Lower leg skin (tissue), 4 donors: ENCODE measurements around the gene APRT. TPM values are rescaled to one million over a fixed set of nuclear protein-coding genes. Genes with fewer than 3 reads are reported as not detected.

ENCODE experiments used
- DNase-seq, 2 donors: peaks; one replicate each; pipeline ENCODE4 v3.0.0-alpha.2; 2019; ENCODE audit warnings: low spot score in 2 of 2
- H3K4me3 ChIP-seq: fragments of 200-600 bp; sonication (generic); 2 replicates; pipeline ENCODE4 v1.5.1; 2017; ENCODE audit warnings: mild to moderate bottlenecking, low read depth; ENCODE audit not compliant: poor library complexity, severe bottlenecking
- CTCF ChIP-seq, 3 donors: fragments of 450-650 bp; IDR thresholded peaks; one replicate each; pipeline ENCODE4 v1.5.1; 2016; ENCODE audit warnings: antibody characterized with exemption in 3 of 3, mild to moderate bottlenecking in 3 of 3, moderate library complexity in 2 of 3
- POLR2A ChIP-seq, 2 donors: fragments of 450-650 bp; IDR thresholded peaks; one replicate each; pipeline ENCODE4 v1.6.1; 2016 to 2017; ENCODE audit warnings: antibody characterized with exemption in 2 of 2, mild to moderate bottlenecking in 1 of 2, moderate library complexity in 1 of 2
- WGBS, 2 donors: methylation state at CpG; one replicate each; pipeline ENCODE4 v1.1.5; 2018; 5-methylcytosine and 5-hydroxymethylcytosine counted together
- intact Hi-C: fragments of 100-400 bp; cut with DNase I; formaldehyde crosslinking; loops from one replicate; pipeline ENCODE4 v1.15.0; 2023; ENCODE audit warnings: low total_unique reads
- total RNA-seq, 4 donors: library from RNA; depleted of rRNA; stranded (reverse); fragments of >200 nt; gene quantifications; one replicate each; pipeline ENCODE4 v1.1.0, GENCODE V29; 2016

APRT gene
- total RNA-seq, 4 donors from 2014 or later: 276 to 310 (median 291) TPM

- no peak overlapping the region for H3K4me3 ChIP-seq
- intact Hi-C loops: loop anchor here (10.0 kb wide), 1 partner anchor 349 kb away; no protein-coding TSS in a partner anchor
- no peak for DNase-seq
- no peak for TF ChIP-seq POLR2A (IDR thresholded peaks at IDR 0.05)
- TF ChIP-seq CTCF (IDR thresholded peaks at IDR 0.05): peak in 1 of 3 donors; percentile 33
- WGBS, 2 donors: 43 to 60% methylated on average over 13 of the region's 19 CpGs
These were observed 4.3 kb upstream of the APRT start for GRCh38 chr16:88815901-88816589.

- no peak overlapping the region for H3K4me3 ChIP-seq
- WGBS, 2 donors: 74 to 85% methylated on average over 9 to 10 of the region's 10 CpGs
- intact Hi-C loops: loop anchor here (10.0 kb wide), 1 partner anchor 350 kb away; no protein-coding TSS in a partner anchor
- DNase-seq: no peak
- TF ChIP-seq CTCF (IDR thresholded peaks at IDR 0.05): no peak
These were observed 3.5 kb upstream of the APRT start for GRCh38 chr16:88815227-88815626.

- TF ChIP-seq POLR2A (IDR thresholded peaks at IDR 0.05) (no peak), CTCF (IDR thresholded peaks at IDR 0.05) (no peak)
- no peak for DNase-seq
- 83 to 93% methylated on average over 13 of the region's 13 CpGs for WGBS, 2 donors
- H3K4me3 ChIP-seq: no peak overlapping the region
- intact Hi-C loops: loop anchor here (10.0 kb wide), 1 partner anchor 351 kb away; no protein-coding TSS in a partner anchor
These were observed 2.4 kb upstream of the APRT start for GRCh38 chr16:88814144-88814502.

GRCh38 chr16:88813269-88814143 lies 1.8 kb upstream of the APRT start:
- 63 to 75% methylated on average over 21 to 26 of the region's 26 CpGs for WGBS, 2 donors

More at GRCh38 chr16:88813269-88814143, 1.8 kb upstream of the APRT start:
- no peak overlapping the region for H3K4me3 ChIP-seq
- intact Hi-C loops: loop anchor here (10.0 kb wide), 1 partner anchor 351 kb away; no protein-coding TSS in a partner anchor
- TF ChIP-seq CTCF (IDR thresholded peaks at IDR 0.05): no peak
- no peak for TF ChIP-seq POLR2A (IDR thresholded peaks at IDR 0.05)
- no peak for DNase-seq
